Upper lobe of left lung (tissue), 6 donors: ENCODE results near the gene ZNF345. TPM values are rescaled to one million over a fixed set of nuclear protein-coding genes. Genes with fewer than 3 reads are reported as not detected.

Source experiments
- ATAC-seq, 2 donors: fragments of 200-7000 bp; cut with Tn5 transposase; one replicate each; pipeline ENCODE4 v1.9.1; 2022; ENCODE audit warnings: mild to moderate bottlenecking in 2 of 2, moderate library complexity in 2 of 2; ENCODE audit not compliant: low FRiP score in 2 of 2
- DNase-seq, 2 donors: peaks; one replicate each; pipeline ENCODE4 v3.0.0-alpha.2; 2019 to 2020
- H3K27ac ChIP-seq, 4 donors: fragments of 200-600 bp; sonication (generic); one replicate each; pipeline ENCODE4 v1.5.1; 2016 to 2019
- H3K27me3 ChIP-seq, 4 donors: fragments of 200-600 bp; sonication (generic); one replicate each; pipeline ENCODE4 v1.5.1; 2017 to 2019
- H3K36me3 ChIP-seq, 4 donors: fragments of 200-600 bp; sonication (generic); one replicate each; pipeline ENCODE4 v1.5.1; 2016 to 2019
- H3K4me1 ChIP-seq, 4 donors: fragments of 200-600 bp; sonication (generic); one replicate each; pipeline ENCODE4 v1.5.1; 2018 to 2019
- H3K4me3 ChIP-seq, 4 donors: fragments of 200-600 bp; sonication (generic); one replicate each; pipeline ENCODE4 v1.5.1; 2017 to 2019; ENCODE audit warnings: mild to moderate bottlenecking in 2 of 4, moderate library complexity in 1 of 4
- H3K9me3 ChIP-seq, 4 donors: fragments of 200-600 bp; sonication (generic); one replicate each; pipeline ENCODE4 v1.5.1; 2018 to 2019
- CTCF ChIP-seq, 6 experiments: fragments of 450-650 bp in 4 of 6; fragments of 200-600 bp in 2 of 6; sonication (generic) in 2 of 6; IDR thresholded peaks; one replicate each; pipeline ENCODE4 v1.5.1; 2016 to 2019; ENCODE audit warnings: antibody characterized with exemption in 6 of 6
- EP300 ChIP-seq, 4 donors: sonication (generic); formaldehyde crosslinking; IDR thresholded peaks; one replicate each; pipeline ENCODE4 v1.5.1; 2017; ENCODE audit warnings: antibody characterized with exemption in 4 of 4, control low read depth in 2 of 4
- POLR2A ChIP-seq, 4 donors: fragments of 450-650 bp; IDR thresholded peaks; one replicate each; pipeline ENCODE4 v1.5.1; 2016 to 2017; ENCODE audit warnings: antibody characterized with exemption in 4 of 4, mild to moderate bottlenecking in 2 of 4
- POLR2AphosphoS5 ChIP-seq, 2 donors: sonication (generic); formaldehyde crosslinking; IDR thresholded peaks; one replicate each; pipeline ENCODE4 v1.5.1; 2017; ENCODE audit warnings: antibody characterized with exemption in 2 of 2
- WGBS, 2 donors: methylation state at CpG; one replicate each; pipeline ENCODE4 v1.1.5; 2017 to 2018; 5-methylcytosine and 5-hydroxymethylcytosine counted together
- total RNA-seq, 6 donors: library from RNA; depleted of rRNA in 4 of 6; stranded (reverse); fragments of >200 nt in 4 of 6; gene quantifications; one replicate each; pipeline versions ENCODE4 v1.1.0 to v1.2.1, GENCODE V29; 2016 to 2021
- donor health status: DM: no; HTN: no; CAD: no; lungs with moderate emphysema.
- donor health status: DM: no; HTN: yes; CAD: no; lungs with severe emphysema.

ZNF345 gene
- 1 to 10 TPM; 4.8 to 8.3 (median 5.6) TPM for total RNA-seq

- DNase-seq: peak; percentile 86 to 92
- Histone ChIP-seq H3K27me3 (no peaks in the 10 kb centered on the region), H3K4me3 (peak within 1 kb of the TSS; percentile 63 to 95 (median 74)), H3K9me3 (peaks cover 0 to 36% (median 21%) of the 10 kb centered on the region in 4 donors), H3K36me3 (peaks cover 0 to 30% (median 6%) of the 10 kb centered on the region in 4 donors), H3K27ac (peak within 1 kb of the TSS; percentile 84 to 95 (median 89)), H3K4me1 (peaks cover 4 to 23% (median 12%) of the 10 kb centered on the region in 4 donors)
- ATAC-seq: peak; percentile 97 to 98
- 0% methylated on average over 8 to 39 of the region's 43 CpGs for WGBS, 2 donors
- TF ChIP-seq CTCF (IDR thresholded peaks at IDR 0.05) (no peak), POLR2AphosphoS5 (IDR thresholded peaks at IDR 0.05) (peak; percentile 49 to 73), POLR2A (IDR thresholded peaks at IDR 0.05) (peak in 3 of 4 donors; percentile 18 to 54 (median 32)), EP300 (IDR thresholded peaks at IDR 0.05) (no peak)
Measured at GRCh38 chr19:36850559-36851442, at the start of gene ZNF345. Gene ZNF345 (plus strand): TSS chr19:36850876. CDS start chr19:36876831, 25,955 bp downstream.

- WGBS, 2 donors: 100% methylated on average over 1 of the region's 1 CpG
- peaks cover 0 to 44% (median 16%) of the 10 kb centered on the region in 4 donors for H3K36me3 ChIP-seq
Measured at GRCh38 chr19:36805364-36805763, 45.3 kb upstream of the ZNF345 start.

GRCh38 chr19:36807029-36807428, 43.6 kb upstream of the ZNF345 start:
- Histone ChIP-seq H3K4me3 (no peak overlapping the region), H3K9me3 (peaks cover 83 to 95% (median 90%) of the 10 kb centered on the region in 4 donors), H3K27me3 (no peaks in the 10 kb centered on the region), H3K27ac (no peak overlapping the region), H3K36me3 (peaks cover 0 to 34% (median 13%) of the 10 kb centered on the region in 4 donors), H3K4me1 (no peaks in the 10 kb centered on the region)
- ATAC-seq: no peak
- no peak for DNase-seq
- TF ChIP-seq POLR2AphosphoS5 (IDR thresholded peaks at IDR 0.05) (no peak), POLR2A (IDR thresholded peaks at IDR 0.05) (no peak), CTCF (IDR thresholded peaks at IDR 0.05) (no peak), EP300 (IDR thresholded peaks at IDR 0.05) (no peak)

More at GRCh38 chr19:36805364-36805763, 45.3 kb upstream of the ZNF345 start:
- no peaks in the 10 kb centered on the region for H3K4me1 ChIP-seq
- no peak overlapping the region for H3K27ac ChIP-seq
- DNase-seq (no peak), ATAC-seq (no peak)
- H3K27me3 ChIP-seq: no peaks in the 10 kb centered on the region
- peaks cover 67 to 93% (median 80%) of the 10 kb centered on the region in 4 donors for H3K9me3 ChIP-seq
- H3K4me3 ChIP-seq: no peak overlapping the region
- TF ChIP-seq EP300 (IDR thresholded peaks at IDR 0.05): no peak
- no peak for TF ChIP-seq POLR2AphosphoS5 (IDR thresholded peaks at IDR 0.05)
- TF ChIP-seq CTCF (IDR thresholded peaks at IDR 0.05): no peak
- no peak for TF ChIP-seq POLR2A (IDR thresholded peaks at IDR 0.05)

GRCh38 chr19:36819130-36819630, 31.5 kb upstream of the ZNF345 start:
- Histone ChIP-seq H3K36me3 (peaks cover 7 to 79% (median 61%) of the 10 kb centered on the region in 4 donors), H3K27ac (no peak overlapping the region), H3K4me3 (no peak overlapping the region), H3K4me1 (no peaks in the 10 kb centered on the region), H3K27me3 (no peaks in the 10 kb centered on the region), H3K9me3 (peaks cover 96 to 100% (median 100%) of the 10 kb centered on the region in 4 donors)
- no peak for TF ChIP-seq EP300 (IDR thresholded peaks at IDR 0.05)
- 96 to 97% methylated on average over 7 of the region's 7 CpGs for WGBS, 2 donors
- DNase-seq (no peak), ATAC-seq (no peak)

GRCh38 chr19:36821758-36822157, 28.9 kb upstream of the ZNF345 start:
- Histone ChIP-seq H3K27me3 (no peaks in the 10 kb centered on the region), H3K4me3 (no peak overlapping the region), H3K36me3 (peaks cover 12 to 77% (median 58%) of the 10 kb centered on the region in 4 donors), H3K4me1 (no peaks in the 10 kb centered on the region), H3K9me3 (peaks cover 96 to 100% (median 100%) of the 10 kb centered on the region in 4 donors), H3K27ac (no peak overlapping the region)
- TF ChIP-seq EP300 (IDR thresholded peaks at IDR 0.05): no peak
- TF ChIP-seq POLR2A (IDR thresholded peaks at IDR 0.05): no peak
- TF ChIP-seq POLR2AphosphoS5 (IDR thresholded peaks at IDR 0.05): no peak
- TF ChIP-seq CTCF (IDR thresholded peaks at IDR 0.05): no peak
- DNase-seq (no peak), ATAC-seq (no peak)
- 97 to 100% methylated on average over 5 of the region's 5 CpGs for WGBS, 2 donors
